LHCN-M2 (cell line): ENCODE data around the gene IMMP1L. TPM values are rescaled to one million over a fixed set of nuclear protein-coding genes. Genes with fewer than 3 reads are reported as not detected.

Experiments
- DNase-seq: peaks from one replicate; pipeline ENCODE4 v3.0.0-alpha.2; 2012; ENCODE audit warnings: low read depth
- total RNA-seq: library from RNA; depleted of rRNA; stranded (reverse); fragments of >200 nt; gene quantifications from 2 replicates; pipeline ENCODE4 v1.2.3, GENCODE V29; 2014

IMMP1L gene
- total RNA-seq, 1 experiment from 2014 or later, result 18.5 TPM

DNA sequence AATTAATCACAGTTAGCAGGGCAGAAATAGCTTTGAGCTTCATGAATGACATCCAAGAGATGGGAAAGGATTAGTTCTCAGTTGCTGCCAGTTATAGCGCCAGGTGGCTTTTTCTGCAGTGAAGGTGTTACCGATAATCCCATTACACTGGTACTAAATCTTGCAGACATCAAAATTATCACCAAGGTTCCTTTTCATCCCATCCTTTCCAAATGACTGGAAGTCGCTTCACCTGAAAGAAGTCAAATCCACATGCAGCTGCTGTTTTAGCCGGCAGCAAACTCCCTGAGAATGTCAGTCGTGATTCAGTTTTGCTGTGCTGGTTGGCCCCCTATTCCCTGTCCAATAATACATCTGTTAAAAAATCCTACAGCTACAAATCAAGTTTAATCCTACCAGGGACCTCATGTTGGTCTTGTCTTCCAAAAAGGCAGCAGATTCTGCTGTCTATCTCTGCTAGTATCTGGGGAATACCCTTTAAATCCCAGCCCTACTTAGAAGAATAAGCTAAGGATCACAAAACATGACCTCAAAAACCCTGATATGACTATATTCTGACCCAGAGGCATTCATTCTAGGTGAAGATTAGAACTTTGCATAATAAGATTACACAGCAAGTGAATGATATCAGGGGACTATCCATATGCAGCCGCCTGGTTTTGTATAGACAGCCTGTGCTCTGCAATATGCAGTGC lies 31.7 kb downstream of the IMMP1L start:
- DNase-seq, result no peak

- DNase-seq, result no peak
These were observed 35.3 kb downstream of the IMMP1L start for GRCh38 chr11:31474083-31474482.

- DNase-seq, result no peak
These were observed 45.0 kb downstream of the IMMP1L start for GRCh38 chr11:31464436-31464835.

- DNase-seq, result no peak
These were observed 54.2 kb downstream of the IMMP1L start for GRCh38 chr11:31455177-31455576.

DNA sequence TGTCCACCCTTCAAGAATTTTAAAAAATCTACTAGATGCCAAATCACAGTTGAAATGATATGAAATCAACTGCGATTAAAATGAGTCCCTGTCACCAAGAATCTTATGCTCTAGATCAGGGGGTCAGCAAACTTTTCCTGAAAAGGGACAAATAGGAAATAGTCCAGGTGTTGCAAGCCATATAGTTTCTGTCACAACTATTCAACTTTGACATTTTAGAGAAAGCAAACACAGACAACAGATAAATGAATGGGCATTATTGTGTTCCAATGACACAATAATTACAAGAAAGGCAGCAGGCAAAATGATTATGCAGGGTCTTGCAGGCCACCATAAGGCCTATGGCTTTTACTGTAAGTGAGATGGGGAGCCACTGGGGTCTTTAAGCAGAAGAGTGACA lies 58.6 kb downstream of the IMMP1L start:
- DNase-seq, result no peak

DNA sequence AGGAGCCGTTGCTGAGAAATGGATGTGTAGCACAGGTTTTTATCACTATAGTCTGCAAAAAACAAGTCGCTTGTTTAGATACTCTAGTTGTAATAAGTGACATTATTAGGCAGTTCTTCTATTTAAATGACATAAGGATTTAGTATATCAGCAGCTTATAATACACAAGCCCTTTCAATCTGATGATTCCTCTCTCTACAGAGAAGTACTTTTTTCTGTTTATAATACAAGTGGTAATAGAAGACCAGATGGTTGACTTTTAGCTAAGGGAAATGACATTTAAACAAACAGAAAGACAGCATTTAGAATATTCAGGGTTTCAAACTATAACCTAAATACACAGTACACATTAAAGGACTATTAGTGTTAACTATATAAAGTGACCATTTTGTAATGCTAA lies 60.4 kb downstream of the IMMP1L start:
- no peak for DNase-seq

GRCh38 chr11:31445621-31446020 lies 63.8 kb downstream of the IMMP1L start:
- DNase-seq, result peak; percentile 0

DNA sequence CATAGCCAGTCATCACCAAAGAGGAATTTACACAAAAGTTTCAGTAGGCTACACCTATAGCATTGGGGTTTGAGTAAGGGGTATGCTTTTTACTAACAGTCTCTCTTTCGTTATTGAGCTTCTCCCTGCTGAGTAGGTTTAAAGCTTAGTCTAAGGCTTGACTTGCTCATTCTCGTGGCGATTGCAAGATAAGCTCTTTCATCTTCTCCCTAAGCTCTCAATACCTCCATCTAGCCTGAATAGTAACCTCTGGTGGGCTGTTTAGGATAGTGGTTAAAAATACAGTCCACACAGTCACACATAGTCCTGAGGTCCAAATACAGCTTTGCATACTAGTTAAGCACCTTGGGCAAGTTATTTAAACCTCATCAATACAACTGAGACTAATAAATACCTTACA lies 65.6 kb downstream of the IMMP1L start:
- DNase-seq, result no peak

DNA sequence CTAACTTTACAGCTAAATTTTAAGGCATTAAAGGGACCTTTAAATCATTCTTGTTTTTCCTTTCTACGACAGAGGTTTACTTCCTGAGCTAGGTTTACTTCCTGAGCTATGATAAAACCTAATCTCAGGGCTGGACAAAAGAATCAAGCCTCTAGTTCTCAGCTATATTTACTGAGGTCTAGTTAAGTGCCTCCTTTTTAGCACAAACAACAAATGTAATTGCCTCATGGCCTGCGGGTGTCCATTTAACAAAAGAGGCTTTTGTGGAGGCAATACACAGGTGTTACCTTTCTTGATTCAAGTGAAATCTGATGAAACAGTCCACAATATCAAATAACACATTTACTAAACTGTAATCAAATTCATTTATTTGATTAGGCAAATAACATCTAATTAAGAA lies 67.3 kb downstream of the IMMP1L start:
- no peak for DNase-seq

- peak; percentile 2 for DNase-seq
These were observed 68.1 kb downstream of the IMMP1L start for GRCh38 chr11:31441296-31441695.

DNA sequence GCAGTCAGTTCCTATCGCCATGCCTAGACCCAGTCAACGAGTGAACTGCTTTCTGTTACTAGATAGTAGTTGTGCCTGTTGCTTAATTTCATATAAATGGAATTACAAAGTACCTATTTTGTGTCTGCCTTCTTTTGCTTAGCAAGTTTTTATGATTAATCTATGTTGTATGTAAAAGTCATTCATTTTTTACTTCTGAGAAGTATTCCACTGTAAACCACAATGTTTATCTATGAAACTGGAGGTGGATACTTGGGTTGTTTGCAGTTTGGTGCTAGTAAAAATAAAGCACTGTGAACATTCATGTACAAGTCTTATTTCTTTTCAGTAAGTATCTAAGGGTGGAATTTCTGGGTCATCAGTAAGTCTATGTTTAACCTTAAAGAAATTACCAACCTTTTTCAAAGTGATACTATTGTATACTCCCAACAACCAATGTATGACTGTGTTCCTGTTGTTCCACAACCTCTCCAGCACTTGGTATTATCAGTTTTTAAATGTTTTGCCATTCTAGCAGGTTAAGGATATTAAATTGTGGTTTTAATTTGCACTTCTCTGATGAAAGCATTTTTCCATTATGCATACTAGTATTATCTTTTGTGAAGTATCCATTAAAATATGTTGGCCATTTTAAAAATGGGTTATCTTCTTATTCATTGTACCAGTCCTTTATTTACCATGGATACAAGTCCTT lies 71.5 kb downstream of the IMMP1L start:
- DNase-seq, result peak; percentile 73

DNA sequence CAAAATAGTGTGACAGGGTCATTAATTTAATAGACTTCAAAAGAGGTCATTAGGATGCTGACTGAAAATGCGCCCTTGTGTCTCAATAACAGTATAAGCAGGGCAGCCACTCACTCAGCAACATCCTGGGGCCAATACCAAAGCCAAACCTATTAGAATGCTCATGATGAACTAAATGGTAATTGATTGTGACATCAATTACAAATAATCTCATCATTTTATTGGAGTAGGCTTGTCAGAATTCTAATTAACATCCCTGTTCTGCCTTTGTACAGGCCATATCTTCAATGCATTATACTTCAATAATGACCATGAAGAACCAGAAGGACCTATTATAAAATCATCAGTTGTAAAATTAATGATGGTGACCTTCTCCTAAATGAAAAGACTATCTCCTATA lies 75.6 kb downstream of the IMMP1L start:
- DNase-seq, result no peak

DNA sequence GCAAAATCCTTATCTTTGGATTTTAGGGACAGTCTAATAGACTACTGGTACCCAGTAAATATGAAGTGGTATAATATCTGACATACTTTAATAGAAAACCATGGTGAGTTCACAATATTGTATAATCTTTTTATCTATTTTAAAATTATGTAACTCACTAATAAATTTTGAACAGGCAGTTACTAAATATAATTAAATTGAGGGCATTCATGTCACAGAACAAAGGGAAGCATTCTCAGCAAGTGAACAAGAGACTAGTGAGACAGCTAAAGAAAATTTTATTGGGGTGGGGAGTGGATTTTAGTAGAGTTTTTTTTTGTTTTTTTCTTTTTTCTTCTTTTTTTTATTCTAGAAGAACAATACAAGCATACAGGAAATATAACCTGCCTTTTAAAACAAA lies 84.8 kb downstream of the IMMP1L start:
- no peak for DNase-seq

DNA sequence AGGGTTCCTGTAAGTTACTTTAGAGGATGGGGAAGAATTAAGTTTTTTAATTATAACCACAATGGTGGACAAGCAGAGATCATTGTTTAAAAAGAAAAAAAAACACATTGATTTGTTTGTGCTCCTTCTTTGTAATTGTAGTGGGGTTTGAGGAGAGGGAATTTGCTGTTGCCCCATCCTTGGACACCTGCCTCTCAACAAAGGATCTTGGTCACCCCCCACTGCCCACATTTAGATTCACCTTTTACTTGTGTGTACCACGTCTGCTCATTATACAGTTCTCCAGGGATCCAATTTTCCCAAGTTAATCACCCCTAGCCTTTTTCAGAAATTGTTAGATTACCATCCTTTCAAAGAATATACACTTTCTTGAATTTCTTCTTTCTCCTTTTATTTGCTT lies 86.7 kb downstream of the IMMP1L start:
- no peak for DNase-seq

DNA sequence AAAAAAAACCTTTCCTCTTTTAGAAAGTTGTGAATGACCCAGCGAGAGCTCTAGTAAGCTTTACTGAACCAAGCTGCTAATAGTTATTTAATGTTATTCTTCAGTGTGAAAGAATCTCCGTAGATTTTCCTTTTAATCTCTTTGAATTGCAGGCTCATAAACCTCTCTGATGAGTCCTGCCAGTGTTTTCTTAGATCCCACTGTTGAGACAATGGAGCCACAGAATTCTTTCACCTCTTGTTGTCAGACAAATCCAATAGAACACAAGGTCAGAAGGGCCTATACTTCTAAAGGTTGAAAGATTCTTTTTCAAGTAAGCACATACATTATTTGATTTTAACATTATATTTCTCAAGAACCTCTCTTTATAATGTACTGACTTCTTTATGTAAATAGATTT lies 87.6 kb downstream of the IMMP1L start:
- no peak for DNase-seq

GRCh38 chr11:31419669-31420068 lies 89.8 kb downstream of the IMMP1L start:
- DNase-seq, result no peak

DNA sequence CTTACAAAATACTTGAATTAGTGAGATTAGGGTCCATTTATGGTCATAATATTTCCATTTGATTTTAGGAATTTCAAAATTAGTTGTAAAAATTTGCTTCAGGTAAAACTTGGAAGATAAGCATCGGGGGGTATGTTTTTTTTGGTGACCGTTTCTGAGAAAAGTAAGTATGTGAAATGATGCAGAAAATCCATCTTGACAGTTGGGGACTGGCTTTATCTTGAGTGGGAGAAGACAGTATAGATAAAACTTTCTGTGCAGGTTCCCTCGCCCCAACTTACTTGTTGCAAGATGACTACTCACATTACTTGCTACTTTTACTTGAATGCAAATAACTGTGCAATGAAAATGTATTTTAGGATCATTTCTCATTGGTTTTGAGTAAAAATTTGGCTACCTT lies 90.3 kb downstream of the IMMP1L start:
- no peak for DNase-seq

- no peak for DNase-seq
These were observed 91.6 kb downstream of the IMMP1L start for GRCh38 chr11:31417816-31418215.

DNA sequence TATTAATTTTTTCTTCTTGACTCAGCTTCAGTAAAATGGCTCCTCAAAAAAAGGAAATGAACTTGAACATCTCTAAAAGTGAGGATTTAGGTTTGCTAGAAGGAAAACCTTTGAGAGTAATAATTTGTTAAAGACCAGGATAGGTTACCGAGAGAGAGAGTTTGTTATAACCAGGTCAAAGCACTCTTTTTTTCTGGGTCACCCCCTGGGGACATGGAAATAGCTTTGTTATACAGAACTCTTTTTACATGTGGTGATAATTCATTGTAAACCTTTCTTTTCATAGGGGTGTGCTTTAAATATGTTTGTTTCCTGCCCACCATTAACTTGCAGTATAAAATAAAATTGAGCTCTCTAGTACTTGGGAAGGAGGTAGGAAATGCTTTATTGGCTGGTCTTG lies 92.1 kb downstream of the IMMP1L start:
- DNase-seq, result no peak

DNA sequence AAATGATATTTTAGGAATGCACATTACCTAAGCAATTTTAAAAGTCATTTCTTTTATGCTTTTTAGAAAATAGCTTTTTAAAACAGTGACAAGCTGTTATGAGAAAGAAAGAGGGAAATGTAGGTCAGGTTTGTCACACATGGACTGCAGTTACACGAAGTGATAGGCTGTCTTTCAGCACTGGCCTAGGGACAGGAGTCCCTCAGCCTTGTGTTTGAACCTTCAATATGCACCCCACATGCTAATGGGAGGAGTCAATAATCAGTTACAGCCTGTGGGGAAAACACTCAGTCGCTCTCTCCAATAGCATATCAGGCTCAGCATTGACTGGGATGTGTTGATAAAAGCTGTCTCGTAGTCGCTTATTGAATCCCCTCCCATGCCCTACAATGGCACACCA lies 94.0 kb downstream of the IMMP1L start:
- DNase-seq, result no peak

- no peak for DNase-seq
These were observed 95.1 kb downstream of the IMMP1L start for GRCh38 chr11:31414338-31414737.

- DNase-seq, result peak; percentile 43
These were observed 96.5 kb downstream of the IMMP1L start for GRCh38 chr11:31412946-31413345.

- no peak for DNase-seq
These were observed 101.2 kb downstream of the IMMP1L start for GRCh38 chr11:31408201-31408600.

- no peak for DNase-seq
These were observed 104.8 kb downstream of the IMMP1L start for GRCh38 chr11:31404614-31405013.
